Loucy (cell line): Measurements from ENCODE around the gene DKK1.

ENCODE experiments used
- H2AFZ ChIP-seq: fragments of 200-600 bp; sonication (generic); 2 replicates; pipeline ENCODE4 v1.6.0; 2016; ENCODE audit warnings: antibody characterized with exemption, mild to moderate bottlenecking, low read length, moderate library complexity
- H3F3A ChIP-seq: fragments of 200-600 bp; 2 replicates; pipeline ENCODE4 v1.6.0; 2016; ENCODE audit warnings: antibody characterized with exemption, low read depth, mild to moderate bottlenecking
- H3K27me3 ChIP-seq: fragments of 200-600 bp; sonication (generic); 2 replicates; pipeline ENCODE4 v1.6.1; 2014; ENCODE audit warnings: low read length, mild to moderate bottlenecking; ENCODE audit not compliant: insufficient read depth, poor library complexity, severe bottlenecking
- H3K36me3 ChIP-seq: fragments of 200-600 bp; sonication (generic); 2 replicates; pipeline ENCODE4 v1.6.1; 2016; ENCODE audit warnings: low read length; ENCODE audit not compliant: insufficient read depth
- H3K4me1 ChIP-seq: fragments of 200-600 bp; sonication (generic); 2 replicates; pipeline ENCODE4 v1.5.1; 2014; ENCODE audit warnings: low read length, mild to moderate bottlenecking; ENCODE audit not compliant: insufficient read depth, poor library complexity, severe bottlenecking
- H3K4me2 ChIP-seq: fragments of 200-600 bp; sonication (generic); 2 replicates; pipeline ENCODE4 v1.6.0; 2014; ENCODE audit warnings: antibody characterized with exemption, low read length, low read depth, mild to moderate bottlenecking; ENCODE audit not compliant: poor library complexity, severe bottlenecking
- H3K4me3 ChIP-seq: fragments of 200-600 bp; sonication (generic); 2 replicates; pipeline ENCODE4 v1.5.1; 2014; ENCODE audit warnings: low read length, mild to moderate bottlenecking, mixed read lengths; ENCODE audit not compliant: poor library complexity, severe bottlenecking
- H3K79me2 ChIP-seq: fragments of 200-600 bp; sonication (generic); 2 replicates; pipeline ENCODE4 v1.6.1; 2014; ENCODE audit warnings: low read length; ENCODE audit not compliant: insufficient read depth
- H3K9ac ChIP-seq: fragments of 200-600 bp; sonication (generic); 2 replicates; pipeline ENCODE4 v1.6.0; 2014; ENCODE audit warnings: mild to moderate bottlenecking, low read depth, low read length, moderate library complexity; ENCODE audit not compliant: poor library complexity, severe bottlenecking
- H3K9me2 ChIP-seq: fragments of 200-600 bp; sonication (generic); replicated peaks from 2 replicates; pipeline ENCODE4 v1.6.1; 2016; ENCODE audit warnings: low read depth, low read length, mixed read lengths
- H3K9me3 ChIP-seq: fragments of 200-600 bp; sonication (generic); 2 replicates; pipeline ENCODE4 v1.6.1; 2014; ENCODE audit warnings: mild to moderate bottlenecking, antibody characterized with exemption, low read length, low read depth; ENCODE audit not compliant: insufficient read depth
- H4K20me1 ChIP-seq: fragments of 200-600 bp; sonication (generic); 2 replicates; pipeline ENCODE4 v1.6.0; 2014; ENCODE audit warnings: antibody characterized with exemption, low read length, mild to moderate bottlenecking; ENCODE audit not compliant: insufficient read depth, poor library complexity, severe bottlenecking
- EZH2phosphoT487 ChIP-seq: fragments of 200-600 bp; IDR thresholded peaks from 2 replicates; pipeline ENCODE4 v1.6.1; 2018; ENCODE audit warnings: antibody characterized with exemption, mild to moderate bottlenecking, moderate library complexity, borderline replicate concordance
- TF ChIP-seq, protein P1 (sequence below): fragments of 200-600 bp; sonication (generic); conservative IDR thresholded peaks from 2 replicates; pipeline ENCODE4 v1.5.1; 2014; ENCODE audit warnings: mild to moderate bottlenecking, antibody characterized with exemption, low read length

Gene DKK1

DNA sequence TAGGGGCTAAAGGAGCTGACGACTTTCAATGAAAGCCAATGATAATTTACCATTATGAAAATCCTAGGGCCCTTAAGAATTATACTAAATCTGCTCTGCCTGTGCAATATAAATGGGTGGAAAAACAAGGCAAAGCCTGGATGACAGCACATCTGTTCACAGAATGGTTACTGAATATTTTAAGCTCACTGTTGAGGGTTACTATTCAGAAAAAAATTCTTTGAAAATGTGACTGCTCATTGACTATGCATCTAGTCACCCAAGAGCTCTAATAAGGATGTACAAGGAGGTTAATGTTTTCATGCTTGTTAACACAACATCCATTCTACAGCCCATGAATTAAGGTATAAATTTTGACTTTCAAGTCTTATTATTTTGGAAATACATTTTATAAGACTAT, 8.9 kb downstream of the DKK1 start:
- no peak for TF ChIP-seq EZH2phosphoT487
- TF ChIP-seq, protein P1, sequence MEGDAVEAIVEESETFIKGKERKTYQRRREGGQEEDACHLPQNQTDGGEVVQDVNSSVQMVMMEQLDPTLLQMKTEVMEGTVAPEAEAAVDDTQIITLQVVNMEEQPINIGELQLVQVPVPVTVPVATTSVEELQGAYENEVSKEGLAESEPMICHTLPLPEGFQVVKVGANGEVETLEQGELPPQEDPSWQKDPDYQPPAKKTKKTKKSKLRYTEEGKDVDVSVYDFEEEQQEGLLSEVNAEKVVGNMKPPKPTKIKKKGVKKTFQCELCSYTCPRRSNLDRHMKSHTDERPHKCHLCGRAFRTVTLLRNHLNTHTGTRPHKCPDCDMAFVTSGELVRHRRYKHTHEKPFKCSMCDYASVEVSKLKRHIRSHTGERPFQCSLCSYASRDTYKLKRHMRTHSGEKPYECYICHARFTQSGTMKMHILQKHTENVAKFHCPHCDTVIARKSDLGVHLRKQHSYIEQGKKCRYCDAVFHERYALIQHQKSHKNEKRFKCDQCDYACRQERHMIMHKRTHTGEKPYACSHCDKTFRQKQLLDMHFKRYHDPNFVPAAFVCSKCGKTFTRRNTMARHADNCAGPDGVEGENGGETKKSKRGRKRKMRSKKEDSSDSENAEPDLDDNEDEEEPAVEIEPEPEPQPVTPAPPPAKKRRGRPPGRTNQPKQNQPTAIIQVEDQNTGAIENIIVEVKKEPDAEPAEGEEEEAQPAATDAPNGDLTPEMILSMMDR: no peak
- H3K27me3 ChIP-seq: no peaks in the 10 kb centered on the region
- H3K4me3 ChIP-seq: no peak overlapping the region
- no peaks in the 10 kb centered on the region for H3K79me2 ChIP-seq
- H3K9me3 ChIP-seq: no peaks in the 10 kb centered on the region
- no peak overlapping the region for H3K9ac ChIP-seq
- no peaks in the 10 kb centered on the region for H3F3A ChIP-seq
- H3K36me3 ChIP-seq: no peaks in the 10 kb centered on the region
- no peak overlapping the region for H3K4me2 ChIP-seq
- no peaks in the 10 kb centered on the region for H4K20me1 ChIP-seq
- no peaks in the 10 kb centered on the region for H3K4me1 ChIP-seq
- H2AFZ ChIP-seq: no peak overlapping the region
- H3K9me2 ChIP-seq: no peaks in the 10 kb centered on the region

DNA sequence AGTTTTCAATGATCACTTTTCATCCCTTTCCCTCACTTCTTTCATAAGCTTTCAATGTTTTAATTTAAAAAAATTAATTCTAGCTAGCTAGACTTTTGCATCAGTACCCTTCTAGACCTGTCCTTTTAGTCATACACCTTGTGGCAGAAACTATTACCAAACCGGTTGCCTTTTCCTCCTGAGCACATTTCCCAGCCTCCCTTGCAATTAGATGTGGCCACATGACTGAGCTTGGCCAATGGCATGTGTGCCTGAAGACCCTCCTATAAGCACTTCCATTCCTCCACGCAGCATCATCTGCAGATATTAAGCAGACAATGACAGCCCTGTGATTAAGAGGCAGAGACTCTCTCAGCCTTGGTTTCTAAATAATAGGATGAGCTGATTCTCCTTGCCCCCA, 12.3 kb downstream of the DKK1 start:
- Histone ChIP-seq H3K27me3 (no peaks in the 10 kb centered on the region), H3K4me3 (no peak overlapping the region), H3K4me2 (no peak overlapping the region), H3K36me3 (no peaks in the 10 kb centered on the region), H3F3A (no peaks in the 10 kb centered on the region), H3K79me2 (no peaks in the 10 kb centered on the region), H3K9me2 (no peaks in the 10 kb centered on the region), H2AFZ (no peak overlapping the region), H3K9ac (no peak overlapping the region), H4K20me1 (no peaks in the 10 kb centered on the region), H3K4me1 (no peaks in the 10 kb centered on the region), H3K9me3 (no peaks in the 10 kb centered on the region)
- TF ChIP-seq, protein P1: no peak
- no peak for TF ChIP-seq EZH2phosphoT487

DNA sequence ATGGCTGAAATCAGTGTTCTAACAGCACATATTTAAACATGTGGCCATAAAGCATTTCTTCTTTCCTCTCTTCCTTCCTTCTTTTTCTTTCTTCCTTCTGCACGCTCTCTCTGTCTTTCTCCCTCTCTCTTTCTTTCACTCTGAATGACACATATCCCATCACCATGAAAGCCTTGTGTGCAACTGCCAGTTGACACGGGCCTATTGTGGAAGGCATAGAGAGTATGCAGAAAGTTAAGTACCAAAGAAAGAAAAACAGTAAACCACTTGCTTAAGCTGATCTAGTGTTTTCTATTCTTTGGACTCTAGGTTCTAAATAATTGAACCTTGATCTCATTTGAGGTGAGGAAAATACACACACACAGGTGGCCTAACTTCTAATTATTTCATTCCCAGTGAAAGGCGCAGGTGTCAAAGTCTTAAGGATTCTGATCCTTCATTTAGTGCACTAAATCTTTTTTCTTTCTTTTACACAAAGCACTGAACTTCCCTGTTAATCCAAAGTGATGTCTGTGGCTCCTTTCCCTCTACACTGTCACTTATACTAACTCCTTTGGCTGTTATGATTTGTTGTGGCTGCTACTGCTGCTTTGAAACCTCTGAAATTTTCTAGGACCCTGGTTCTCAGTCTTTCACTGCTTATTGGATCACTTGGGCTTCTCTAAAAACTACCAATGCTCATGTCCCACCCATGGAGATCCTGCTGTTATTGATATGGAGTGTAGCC, 17.7 kb downstream of the DKK1 start:
- Histone ChIP-seq H3K4me3 (no peak overlapping the region), H3K79me2 (no peaks in the 10 kb centered on the region), H3K9me2 (no peaks in the 10 kb centered on the region), H2AFZ (no peak overlapping the region), H3K4me1 (no peaks in the 10 kb centered on the region), H3K4me2 (no peak overlapping the region), H3K36me3 (no peaks in the 10 kb centered on the region), H3K9ac (no peak overlapping the region), H3K9me3 (no peaks in the 10 kb centered on the region), H4K20me1 (no peaks in the 10 kb centered on the region), H3F3A (no peaks in the 10 kb centered on the region), H3K27me3 (no peaks in the 10 kb centered on the region)
- TF ChIP-seq, protein P1: no peak
- no peak for TF ChIP-seq EZH2phosphoT487
